GM12875 (cell line): Measurements from ENCODE around the gene COLEC11.
"Not testable (repeated sequence)": the region's sequence is repeated elsewhere in the genome, so short reads cannot be mapped to it uniquely, and the experiment has no call there.

Experiments used
- H3K4me3 ChIP-seq: one replicate; pipeline ENCODE4 v1.5.1; 2011; ENCODE audit warnings: low read depth, low read length, control low read depth
- TF ChIP-seq, protein P1 (sequence below): IDR thresholded peaks from 2 replicates; pipeline ENCODE4 v1.5.1; 2011; ENCODE audit warnings: low read depth, mild to moderate bottlenecking, control low read depth, inconsistent platforms, low read length, moderate library complexity, borderline replicate concordance; ENCODE audit not compliant: insufficient read depth

COLEC11 gene

GRCh38 chr2:3655871-3656761, 61.2 kb downstream of the COLEC11 start:
- no peak overlapping the region for H3K4me3 ChIP-seq
- TF ChIP-seq, protein P1, sequence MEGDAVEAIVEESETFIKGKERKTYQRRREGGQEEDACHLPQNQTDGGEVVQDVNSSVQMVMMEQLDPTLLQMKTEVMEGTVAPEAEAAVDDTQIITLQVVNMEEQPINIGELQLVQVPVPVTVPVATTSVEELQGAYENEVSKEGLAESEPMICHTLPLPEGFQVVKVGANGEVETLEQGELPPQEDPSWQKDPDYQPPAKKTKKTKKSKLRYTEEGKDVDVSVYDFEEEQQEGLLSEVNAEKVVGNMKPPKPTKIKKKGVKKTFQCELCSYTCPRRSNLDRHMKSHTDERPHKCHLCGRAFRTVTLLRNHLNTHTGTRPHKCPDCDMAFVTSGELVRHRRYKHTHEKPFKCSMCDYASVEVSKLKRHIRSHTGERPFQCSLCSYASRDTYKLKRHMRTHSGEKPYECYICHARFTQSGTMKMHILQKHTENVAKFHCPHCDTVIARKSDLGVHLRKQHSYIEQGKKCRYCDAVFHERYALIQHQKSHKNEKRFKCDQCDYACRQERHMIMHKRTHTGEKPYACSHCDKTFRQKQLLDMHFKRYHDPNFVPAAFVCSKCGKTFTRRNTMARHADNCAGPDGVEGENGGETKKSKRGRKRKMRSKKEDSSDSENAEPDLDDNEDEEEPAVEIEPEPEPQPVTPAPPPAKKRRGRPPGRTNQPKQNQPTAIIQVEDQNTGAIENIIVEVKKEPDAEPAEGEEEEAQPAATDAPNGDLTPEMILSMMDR, result no peak

- TF ChIP-seq, protein P1, result no peak
- no peak overlapping the region for H3K4me3 ChIP-seq
Observed at GRCh38 chr2:3656762-3657721, 62.1 kb downstream of the COLEC11 start.

GRCh38 chr2:3657881-3658280, 63.0 kb downstream of the COLEC11 start, which contains the start of gene ALLC:
TSS of gene ALLC (plus strand) at chr2:3658200. CDS start at chr2:3671158, 12,958 bp downstream.
- H3K4me3 ChIP-seq, result no peak within 1 kb of the TSS
- TF ChIP-seq, protein P1, result no peak

DNA sequence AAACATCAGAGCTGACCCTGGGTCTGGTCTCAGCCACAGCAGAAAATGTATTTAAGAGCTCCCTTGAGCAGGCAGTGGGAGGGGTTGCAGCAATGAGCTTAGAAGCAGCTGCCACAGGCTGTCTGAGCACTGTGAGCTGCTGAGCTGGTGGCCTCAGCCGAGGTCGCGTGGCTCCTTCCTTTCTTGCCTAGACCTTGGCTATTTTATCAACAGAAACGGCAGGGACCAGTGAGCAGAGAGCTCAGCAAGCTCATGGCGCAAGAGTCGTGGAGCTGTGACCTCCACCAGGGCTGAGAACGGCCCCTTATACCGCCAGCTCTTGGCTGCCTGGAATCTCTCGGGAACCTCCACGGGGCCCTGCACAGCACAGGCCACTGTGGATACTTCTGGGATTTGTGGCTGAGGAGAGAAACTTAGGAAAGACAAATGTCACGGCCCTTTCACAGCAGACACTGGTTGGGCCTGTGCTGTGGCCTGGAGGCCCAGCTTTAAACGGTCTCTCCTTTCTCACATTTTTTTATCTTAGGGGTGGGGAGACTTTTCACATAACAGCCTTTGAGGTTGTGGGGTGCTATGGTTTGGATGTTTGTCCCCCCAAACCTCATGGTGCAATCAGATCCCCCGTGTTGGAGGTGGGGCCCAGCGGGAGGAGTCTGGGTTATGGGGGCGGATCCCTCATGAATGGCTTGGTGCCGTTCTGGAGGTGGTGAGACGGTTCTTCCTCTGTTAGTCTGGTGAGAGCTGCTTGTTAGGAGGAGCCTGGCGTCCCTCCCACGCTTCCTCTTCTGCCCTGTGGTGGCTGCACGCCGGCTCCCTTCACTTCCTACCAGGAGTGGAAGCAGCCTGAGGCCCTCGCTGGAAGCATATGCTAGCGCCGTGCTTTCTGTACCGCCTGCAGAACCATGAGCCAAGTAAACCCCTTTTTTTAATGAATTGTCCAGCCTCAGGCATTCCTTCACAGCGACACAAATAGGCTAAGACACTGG, 64.8 kb downstream of the COLEC11 start:
- TF ChIP-seq, protein P1, result no peak
- no peak overlapping the region for H3K4me3 ChIP-seq

- not testable (repeated sequence) for H3K4me3 ChIP-seq
Observed at GRCh38 chr2:3660640-3661039, 65.7 kb downstream of the COLEC11 start.

- no peak overlapping the region for H3K4me3 ChIP-seq
- TF ChIP-seq, protein P1, result no peak
Observed at GRCh38 chr2:3661149-3661660, 66.3 kb downstream of the COLEC11 start.
